ENCODE measurements around the gene RPS21. TPM values are rescaled to one million over a fixed set of nuclear protein-coding genes. Genes with fewer than 3 reads are reported as not detected.

RPS21 gene
- 759 and 996 TPM in 2 replicates for total RNA-seq

GRCh38 chr20:62386383-62387218 lies at the start of gene RPS21:
TSS of gene RPS21 (plus strand) at chr20:62387103. CDS start at chr20:62387339, 236 bp downstream.

GRCh38 chr20:62367136-62367632 lies 19.7 kb upstream of the RPS21 start, which contains the start of gene LAMA5:
TSS of gene LAMA5 (minus strand) at chr20:62367312. CDS start at chr20:62367245, 67 bp downstream.

GRCh38 chr20:62407221-62407992 lies 20.5 kb downstream of the RPS21 start, which contains the start of gene CABLES2:
TSS of gene CABLES2 (minus strand) at chr20:62407285. CDS start at chr20:62407276, 9 bp downstream.

GRCh38 chr20:62427172-62428001 lies 40.5 kb downstream of the RPS21 start, which contains the start of gene RBBP8NL:
TSS of gene RBBP8NL (minus strand) at chr20:62427539. CDS start at chr20:62419647, 7,892 bp downstream.

Other genes starting within 250 kb of the RPS21 start
- gene PSMA7, start 243.7 kb upstream of the RPS21 start, total RNA-seq: 356 and 601 TPM in 2 replicates
- 10.8 and 10.9 TPM in 2 replicates for gene SS18L1, start 243.3 kb upstream of the RPS21 start, total RNA-seq
- 20.9 and 25.7 TPM in 2 replicates for gene MTG2, start 204.1 kb upstream of the RPS21 start, total RNA-seq
- not detected in 2 replicates for gene HRH3, start 166.8 kb upstream of the RPS21 start, total RNA-seq
- 23.0 and 32.7 TPM in 2 replicates for gene OSBPL2, start 148.6 kb upstream of the RPS21 start, total RNA-seq
- 86.4 and 138 TPM in 2 replicates for gene ADRM1, start 84.1 kb upstream of the RPS21 start, total RNA-seq
- gene LAMA5, start 19.8 kb upstream of the RPS21 start, total RNA-seq: 25.2 and 68.2 TPM in 2 replicates
- gene CABLES2, start 20.2 kb downstream of the RPS21 start, total RNA-seq: 1.5 and 2.8 TPM in 2 replicates
- not detected in 2 replicates for gene RBBP8NL, start 40.4 kb downstream of the RPS21 start, total RNA-seq
- 0.33 and 0.50 TPM in 2 replicates for gene GATA5, start 88.9 kb downstream of the RPS21 start, total RNA-seq